ENCODE measurements around the gene GHSR. TPM values are rescaled to one million over a fixed set of nuclear protein-coding genes. Genes with fewer than 3 reads are reported as not detected.

Gene GHSR, protein sequence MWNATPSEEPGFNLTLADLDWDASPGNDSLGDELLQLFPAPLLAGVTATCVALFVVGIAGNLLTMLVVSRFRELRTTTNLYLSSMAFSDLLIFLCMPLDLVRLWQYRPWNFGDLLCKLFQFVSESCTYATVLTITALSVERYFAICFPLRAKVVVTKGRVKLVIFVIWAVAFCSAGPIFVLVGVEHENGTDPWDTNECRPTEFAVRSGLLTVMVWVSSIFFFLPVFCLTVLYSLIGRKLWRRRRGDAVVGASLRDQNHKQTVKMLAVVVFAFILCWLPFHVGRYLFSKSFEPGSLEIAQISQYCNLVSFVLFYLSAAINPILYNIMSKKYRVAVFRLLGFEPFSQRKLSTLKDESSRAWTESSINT
- total RNA-seq: not detected in 2 replicates

DNA sequence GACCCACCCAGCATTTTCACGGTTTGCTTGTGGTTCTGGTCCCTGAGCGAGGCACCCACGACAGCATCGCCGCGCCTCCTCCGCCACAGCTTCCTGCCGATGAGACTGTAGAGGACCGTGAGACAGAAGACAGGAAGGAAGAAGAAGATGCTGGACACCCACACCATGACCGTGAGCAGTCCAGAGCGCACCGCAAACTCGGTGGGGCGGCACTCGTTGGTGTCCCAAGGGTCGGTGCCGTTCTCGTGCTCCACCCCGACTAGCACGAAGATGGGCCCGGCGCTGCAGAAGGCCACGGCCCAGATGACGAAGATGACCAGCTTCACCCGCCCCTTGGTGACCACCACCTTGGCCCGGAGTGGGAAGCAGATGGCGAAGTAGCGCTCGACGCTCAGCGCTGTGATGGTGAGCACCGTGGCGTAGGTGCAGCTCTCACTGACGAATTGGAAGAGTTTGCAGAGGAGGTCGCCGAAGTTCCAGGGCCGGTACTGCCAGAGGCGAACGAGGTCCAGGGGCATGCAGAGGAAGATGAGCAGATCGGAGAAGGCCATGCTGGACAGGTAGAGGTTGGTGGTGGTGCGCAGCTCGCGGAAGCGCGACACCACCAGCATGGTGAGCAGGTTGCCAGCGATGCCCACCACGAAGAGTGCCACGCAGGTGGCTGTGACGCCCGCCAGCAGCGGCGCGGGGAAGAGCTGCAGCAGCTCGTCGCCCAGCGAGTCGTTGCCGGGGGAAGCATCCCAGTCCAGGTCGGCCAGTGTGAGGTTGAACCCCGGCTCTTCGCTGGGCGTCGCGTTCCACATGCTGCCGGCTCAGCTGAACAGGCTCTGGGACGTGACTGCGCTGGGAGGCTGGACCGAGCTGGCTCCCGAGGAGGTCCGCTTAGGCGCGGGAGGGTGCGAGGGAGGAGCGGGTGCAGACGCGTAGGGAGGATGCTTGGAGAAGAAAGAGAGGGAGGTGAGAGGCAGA lies at the start of gene GHSR:
Gene GHSR, minus strand, starts transcription at position 846 of the 969 bp plus-strand sequence. Its CDS starts 43 bp downstream, at position 803.

Other genes starting within 250 kb of the GHSR start
- 6.9 and 8.3 TPM in 2 replicates for gene TNFSF10, start 75.0 kb upstream of the GHSR start, total RNA-seq